Fibroblast of the aortic adventitia (primary cell): ENCODE data around the gene PLPP7. TPM values are rescaled to one million over a fixed set of nuclear protein-coding genes. Genes with fewer than 3 reads are reported as not detected.

Source experiments
- DNase-seq: peaks from one replicate; pipeline ENCODE4 v3.0.0-alpha.2; 2010; ENCODE audit warnings: low read depth
- H3K4me3 ChIP-seq: 2 replicates; pipeline ENCODE4 v1.5.1; 2011; ENCODE audit warnings: low read depth, mild to moderate bottlenecking, control low read depth, low read length, moderate library complexity
- CTCF ChIP-seq: IDR thresholded peaks from 2 replicates; pipeline ENCODE4 v1.5.1; 2011; ENCODE audit warnings: mild to moderate bottlenecking, low read length, control low read depth, inconsistent platforms; ENCODE audit not compliant: insufficient read depth
- total RNA-seq: library from RNA; depleted of rRNA; stranded (reverse); fragments of >200 nt; gene quantifications from 2 replicates; pipeline ENCODE4 v1.2.3, GENCODE V29; 2012; ENCODE audit warnings: low replicate concordance

Gene PLPP7
- total RNA-seq, 1 donor: 9.8 TPM

- no peak for TF ChIP-seq CTCF
- H3K4me3 ChIP-seq: no peak overlapping the region
- no peak for DNase-seq
These were observed 9.9 kb downstream of the PLPP7 start for GRCh38 chr9:131299346-131299960.

- H3K4me3 ChIP-seq: no peak overlapping the region
- TF ChIP-seq CTCF: no peak
- DNase-seq: no peak
These were observed 10.4 kb downstream of the PLPP7 start for GRCh38 chr9:131299961-131300347.

DNA sequence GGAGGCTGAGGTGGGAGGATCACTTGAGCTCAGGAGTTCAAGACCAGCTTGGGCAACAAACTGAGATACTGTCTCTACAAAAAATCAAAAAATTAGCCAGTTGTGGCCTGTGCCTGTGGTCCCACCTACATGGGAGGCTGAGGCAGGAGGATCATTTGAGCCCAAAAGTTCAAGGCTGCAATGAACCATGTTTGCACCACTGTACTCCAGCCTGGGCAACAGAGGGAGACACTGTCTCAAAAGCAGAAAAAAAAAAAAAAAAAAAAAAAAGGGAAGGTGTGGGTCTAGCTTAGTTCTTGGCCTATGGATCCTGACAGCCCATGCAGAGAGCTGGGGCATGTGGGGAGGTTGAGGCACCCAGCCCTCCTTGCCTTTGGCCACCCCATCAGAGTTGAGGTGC, 10.9 kb downstream of the PLPP7 start:
- no peak overlapping the region for H3K4me3 ChIP-seq
- no peak for DNase-seq
- TF ChIP-seq CTCF: no peak

DNA sequence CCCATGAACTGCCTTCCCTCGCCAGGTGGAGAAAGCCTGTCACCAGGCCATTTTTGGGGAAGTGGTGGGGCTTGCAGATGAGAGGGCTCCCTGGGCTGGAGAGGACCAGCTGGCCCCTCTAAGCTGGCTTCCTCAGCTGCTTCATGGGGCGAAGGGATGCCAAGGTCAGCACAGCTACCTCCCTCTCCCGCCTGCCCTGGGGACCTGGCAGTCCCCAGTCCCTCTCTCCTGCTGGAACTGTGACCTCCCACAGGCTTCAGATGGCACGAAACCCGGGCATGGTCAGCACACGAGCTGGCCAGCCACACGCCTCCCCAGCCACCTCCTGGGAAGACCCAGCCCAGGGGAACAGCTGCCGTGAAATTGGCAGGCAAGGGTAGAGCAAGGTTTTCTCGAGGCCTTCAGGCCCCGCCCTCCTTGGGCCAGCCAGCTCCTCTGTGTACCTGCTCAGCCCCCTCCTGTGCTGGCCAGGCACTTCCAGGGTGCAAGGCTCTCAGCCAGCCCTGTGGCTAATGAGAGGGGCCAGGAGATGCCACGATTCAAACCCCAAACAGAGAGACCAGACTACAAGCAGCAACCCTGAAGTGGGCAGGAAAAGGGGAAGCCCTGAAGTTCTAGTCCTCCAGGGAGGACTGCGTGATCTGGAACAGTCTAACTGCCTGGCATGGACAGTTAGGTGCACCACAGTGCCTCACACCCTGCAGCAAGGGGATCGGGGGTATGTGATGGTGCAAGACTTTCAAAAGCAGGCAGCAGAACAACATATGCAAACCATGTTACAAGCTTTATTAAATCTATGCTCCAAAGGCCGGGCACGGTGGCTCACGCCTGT, 12.9 kb downstream of the PLPP7 start:
- TF ChIP-seq CTCF: no peak
- H3K4me3 ChIP-seq: no peak overlapping the region
- DNase-seq: no peak

DNA sequence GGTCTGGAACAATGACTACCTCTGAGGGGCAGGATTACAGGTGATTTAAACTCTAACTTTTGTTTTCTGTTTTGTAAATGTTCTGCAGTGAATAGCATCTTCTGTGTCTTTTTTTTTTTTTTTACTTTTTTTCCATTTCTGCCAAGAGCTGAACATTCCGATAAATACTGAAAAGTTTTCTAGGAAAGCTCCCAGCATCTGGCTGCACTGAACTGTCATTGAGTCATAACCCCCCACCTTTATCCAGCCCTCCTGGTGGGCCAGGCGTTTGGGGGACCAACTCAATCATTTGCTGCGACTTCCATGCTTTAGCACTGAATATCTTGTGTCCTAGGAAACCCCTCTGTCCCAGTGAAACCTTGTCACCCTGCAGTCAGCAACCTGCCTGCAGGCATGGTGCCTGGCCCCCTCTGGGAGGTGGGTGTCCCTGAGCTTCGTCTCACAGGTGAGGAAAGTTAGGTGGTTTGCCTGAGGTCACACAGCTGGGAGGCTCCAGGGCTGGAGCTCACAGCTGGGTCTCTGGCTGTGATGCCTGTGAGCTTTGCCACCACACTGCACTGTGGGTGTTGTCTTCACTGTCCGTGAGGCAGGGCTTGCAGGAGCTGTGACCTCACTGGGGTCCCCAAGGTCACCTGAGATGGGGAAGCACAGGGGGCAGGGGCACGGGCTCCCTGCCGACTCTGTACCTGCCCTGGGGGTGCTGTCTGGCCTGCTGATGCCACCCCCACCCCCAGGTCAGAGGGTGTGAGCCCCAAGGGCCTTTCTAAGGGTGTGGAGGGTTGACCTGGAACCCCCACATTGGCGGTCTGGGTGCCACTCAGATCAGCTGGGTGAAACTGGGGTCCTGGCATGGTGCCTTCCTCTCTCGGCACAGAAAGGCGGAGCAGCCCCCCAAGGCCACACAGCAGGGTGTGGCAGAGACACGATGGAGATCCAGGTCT, 14.1 kb downstream of the PLPP7 start:
- no peak overlapping the region for H3K4me3 ChIP-seq
- no peak for DNase-seq
- TF ChIP-seq CTCF: no peak

DNA sequence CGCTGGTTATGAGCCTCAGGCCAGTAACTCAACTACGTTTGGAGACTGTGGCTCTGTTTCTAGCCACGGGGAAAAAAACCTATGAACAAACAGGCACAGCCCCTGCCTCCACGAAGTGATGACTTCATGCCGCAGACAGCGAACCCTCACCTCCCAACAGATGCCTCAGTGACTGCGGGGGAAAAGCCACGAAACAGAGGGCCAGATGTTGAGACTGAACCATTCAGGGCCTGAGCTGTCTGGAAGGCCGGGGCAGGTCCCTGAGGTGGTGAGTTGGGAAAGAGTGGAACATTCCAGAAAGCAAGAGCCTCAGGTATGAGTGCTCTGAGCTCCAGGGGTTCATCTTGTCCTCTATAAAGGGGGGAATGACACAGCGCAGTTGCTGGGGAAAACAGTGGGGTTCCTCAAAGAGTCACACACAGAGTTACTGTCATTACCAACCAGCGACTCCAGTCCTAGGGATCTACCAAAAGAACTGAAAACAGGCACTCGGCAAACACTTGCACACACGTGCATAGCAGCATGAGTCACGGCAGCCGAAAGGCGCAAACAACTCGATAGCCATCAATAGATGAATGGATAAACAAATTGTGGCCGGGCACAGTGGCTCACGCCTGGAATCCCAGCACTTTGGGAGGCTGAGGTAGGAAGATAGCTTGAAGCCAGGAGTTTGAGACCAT, 15.3 kb downstream of the PLPP7 start:
- no peak for TF ChIP-seq CTCF
- DNase-seq: no peak
- no peak overlapping the region for H3K4me3 ChIP-seq
